Hepatic stellate cell (primary cell): ENCODE measurements around the gene FHL5.
A peak's percentile ranks its signal among the peaks of the same experiment; 100 is the strongest.
"Not testable (repeated sequence)": the region's sequence is repeated elsewhere in the genome, so short reads cannot be mapped to it uniquely, and the experiment has no call there.

Source experiments
- DNase-seq: peaks from one replicate; pipeline ENCODE4 v3.0.0; 2011; ENCODE audit warnings: low spot score

FHL5 gene

GRCh38 chr6:96562886-96563285 lies at the start of gene FHL5:
Gene FHL5 (plus strand): TSS chr6:96563128. CDS start chr6:96603614, 40,486 bp downstream.
- no peak for DNase-seq

GRCh38 chr6:96520171-96521115 lies 42.5 kb upstream of the FHL5 start:
- no peak for DNase-seq

GRCh38 chr6:96521306-96521643 lies 41.7 kb upstream of the FHL5 start:
- DNase-seq = no peak

- DNase-seq = peak; percentile 78
Observed at GRCh38 chr6:96521644-96522464, 41.1 kb upstream of the FHL5 start, which contains the start of gene UFL1. Gene UFL1 (plus strand): TSS chr6:96521806. CDS start chr6:96521874, 68 bp downstream.

- DNase-seq = no peak
Observed at GRCh38 chr6:96522465-96523009, 40.4 kb upstream of the FHL5 start.

- no peak for DNase-seq
Observed at GRCh38 chr6:96528193-96528592, 34.7 kb upstream of the FHL5 start.

- no peak for DNase-seq
Observed at GRCh38 chr6:96532399-96532798, 30.5 kb upstream of the FHL5 start.

- no peak for DNase-seq
Observed at GRCh38 chr6:96537726-96538125, 25.2 kb upstream of the FHL5 start.

GRCh38 chr6:96542702-96543101 lies 20.2 kb upstream of the FHL5 start:
- DNase-seq = no peak

- no peak for DNase-seq
Observed at GRCh38 chr6:96545882-96546281, 17.0 kb upstream of the FHL5 start.

- no peak for DNase-seq
Observed at GRCh38 chr6:96547654-96548053, 15.3 kb upstream of the FHL5 start.

- DNase-seq = no peak
Observed at GRCh38 chr6:96554558-96554957, 8.4 kb upstream of the FHL5 start.

GRCh38 chr6:96559740-96560139 lies 3.2 kb upstream of the FHL5 start:
- not testable (repeated sequence) for DNase-seq

- DNase-seq = no peak
Observed at GRCh38 chr6:96563853-96564252, 925 bp downstream of the FHL5 start.

- no peak for DNase-seq
Observed at GRCh38 chr6:96570053-96570452, 7.1 kb downstream of the FHL5 start.

GRCh38 chr6:96571551-96571950 lies 8.6 kb downstream of the FHL5 start:
- DNase-seq = no peak

GRCh38 chr6:96575359-96575758 lies 12.4 kb downstream of the FHL5 start:
- no peak for DNase-seq

GRCh38 chr6:96576221-96576620 lies 13.3 kb downstream of the FHL5 start:
- DNase-seq = no peak

GRCh38 chr6:96582021-96582420 lies 19.1 kb downstream of the FHL5 start:
- DNase-seq = no peak

- DNase-seq = no peak
Observed at GRCh38 chr6:96582436-96582835, 19.5 kb downstream of the FHL5 start.

GRCh38 chr6:96604420-96604819 lies 41.5 kb downstream of the FHL5 start:
- no peak for DNase-seq

GRCh38 chr6:96608074-96608473 lies 45.1 kb downstream of the FHL5 start:
- DNase-seq = no peak

GRCh38 chr6:96610019-96610418 lies 47.1 kb downstream of the FHL5 start:
- no peak for DNase-seq
